Urinary bladder (tissue), 4 donors: ENCODE results near the gene TOGARAM2. TPM values are rescaled to one million over a fixed set of nuclear protein-coding genes. Genes with fewer than 3 reads are reported as not detected.
"Not testable (repeated sequence)": the region's sequence is repeated elsewhere in the genome, so short reads cannot be mapped to it uniquely, and the experiment has no call there.

Source experiments
- DNase-seq: peaks from one replicate; pipeline ENCODE4 v3.0.0-alpha.2; 2015; ENCODE audit errors: extremely low spot score
- H3K27ac ChIP-seq: one replicate; pipeline ENCODE4 v1.5.1; 2013; ENCODE audit warnings: low read depth, mild to moderate bottlenecking, moderate library complexity
- H3K36me3 ChIP-seq: one replicate; pipeline ENCODE4 v1.6.1; 2013; ENCODE audit warnings: mild to moderate bottlenecking, moderate library complexity; ENCODE audit not compliant: insufficient read depth
- H3K4me1 ChIP-seq: one replicate; pipeline ENCODE4 v1.6.1; 2013; ENCODE audit warnings: mild to moderate bottlenecking, moderate library complexity; ENCODE audit not compliant: insufficient read depth
- H3K4me3 ChIP-seq: one replicate; pipeline ENCODE4 v1.5.1; 2013; ENCODE audit warnings: low read depth, low read length
- whole genome bisulfite sequencing: extraction: QIAGEN DNeasy Blood & Tissue Kit; methylation state at CpG from one replicate; pipeline ENCODE4 v1.1.7; 2013; 5-methylcytosine and 5-hydroxymethylcytosine counted together
- polyA plus RNA-seq: library from polyadenylated mRNA; stranded (reverse); fragments of 200-250 nt; gene quantifications from one replicate; pipeline ENCODE4 v1.2.3, GENCODE V29; 2013
- small RNA-seq: library from RNA; depleted of rRNA; stranded (forward); fragments of <200 nt; gene quantifications from one replicate; pipeline ENCODE3, GENCODE V24; 2014
- total RNA-seq: library from RNA; depleted of rRNA; stranded (reverse); fragments of >200 nt; gene quantifications from one replicate; pipeline ENCODE4 v1.2.3, GENCODE V29; 2014
- donor health status: healthy with polysubstance abuse.
- donor health status: healthy.

TOGARAM2 gene
- total and polyA plus RNA-seq, 2 donors, result 0.48 to 1.6 TPM

DNA sequence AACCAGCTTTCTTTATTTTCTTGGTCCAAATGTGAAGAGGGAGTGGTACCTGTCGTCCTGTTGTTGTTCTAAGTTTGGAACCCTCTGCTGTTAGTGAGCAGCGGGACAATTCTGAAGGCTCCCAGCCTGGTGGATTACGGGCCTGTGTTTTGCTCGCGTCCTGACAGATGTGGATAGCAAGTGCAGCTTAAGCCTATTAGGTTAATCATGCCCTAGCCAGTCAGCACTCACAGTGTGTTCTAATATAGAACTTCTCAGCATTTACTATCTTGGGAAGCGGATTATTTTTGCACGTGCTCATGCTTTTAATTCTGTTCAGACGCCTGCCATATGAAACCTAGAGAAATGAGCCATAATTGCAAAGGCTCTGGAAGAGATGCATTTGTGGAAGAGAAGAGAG is 93.3 kb downstream of the TOGARAM2 start, which contains the start of gene PCARE:
TSS of gene PCARE (minus strand) at position 113 of the 400 bp plus-strand sequence. CDS start 262 bp downstream, outside the sequence.
- Histone ChIP-seq H3K4me3 (no peak within 1 kb of the TSS), H3K4me1 (no peaks in the 10 kb centered on the region), H3K36me3 (no peaks in the 10 kb centered on the region), H3K27ac (no peak within 1 kb of the TSS)
- WGBS, result 60% methylated on average over 8 of the region's 8 CpGs
- DNase-seq, result no peak

DNA sequence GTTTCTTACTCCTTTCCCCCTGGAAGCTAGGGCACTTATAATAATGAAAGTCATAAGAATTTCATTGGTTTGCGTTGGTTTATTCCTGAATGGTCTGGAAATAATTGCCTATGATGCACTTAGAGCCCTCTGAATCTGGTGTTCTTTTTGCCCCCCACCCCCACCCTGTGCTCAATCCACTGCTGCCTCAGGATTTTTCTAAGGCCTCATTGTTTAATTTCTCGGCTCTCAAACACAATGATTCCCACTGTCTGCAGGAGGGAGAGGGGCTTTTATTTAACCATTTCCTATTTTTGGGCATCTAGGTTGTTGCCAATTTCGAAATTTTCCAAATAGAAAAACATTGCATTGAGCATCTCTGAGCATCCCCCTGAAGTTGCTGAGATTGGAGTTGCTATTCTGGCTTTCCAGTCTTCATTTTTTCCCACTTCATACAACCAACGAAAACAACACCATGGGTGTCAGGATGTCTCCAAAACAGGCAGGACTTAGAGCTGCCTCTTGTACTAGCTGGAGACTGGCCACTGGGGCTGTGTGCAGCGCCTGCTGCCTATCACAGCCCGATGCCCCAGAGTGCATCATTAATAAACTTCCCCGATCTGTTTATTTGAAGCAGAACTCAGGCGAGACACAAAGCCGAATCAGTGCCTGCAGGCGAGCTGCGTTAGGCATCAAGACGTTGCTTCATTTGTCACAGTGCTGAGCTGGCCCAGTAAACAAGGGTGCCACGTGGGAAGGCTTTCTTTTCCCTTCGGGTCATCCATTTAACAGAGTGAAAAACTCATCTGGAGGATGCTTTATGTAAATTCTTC is 95.0 kb downstream of the TOGARAM2 start:
- WGBS, result 40% methylated on average over 14 of the region's 14 CpGs
- H3K4me3 ChIP-seq, result no peak overlapping the region
- H3K4me1 ChIP-seq, result no peaks in the 10 kb centered on the region
- H3K27ac ChIP-seq, result no peak overlapping the region
- no peaks in the 10 kb centered on the region for H3K36me3 ChIP-seq
- no peak for DNase-seq

GRCh38 chr2:29079887-29080286 is 98.8 kb downstream of the TOGARAM2 start:
- 91% methylated on average over 7 of the region's 7 CpGs for WGBS
- no peak overlapping the region for H3K27ac ChIP-seq
- no peaks in the 10 kb centered on the region for H3K4me1 ChIP-seq
- no peaks in the 10 kb centered on the region for H3K36me3 ChIP-seq
- no peak for DNase-seq
- H3K4me3 ChIP-seq, result no peak overlapping the region

GRCh38 chr2:29080886-29081743 is 100.0 kb downstream of the TOGARAM2 start:
- Histone ChIP-seq H3K4me1 (no peaks in the 10 kb centered on the region), H3K27ac (no peak overlapping the region), H3K36me3 (no peaks in the 10 kb centered on the region), H3K4me3 (no peak overlapping the region)
- WGBS, result 89% methylated on average over 12 of the region's 12 CpGs
- no peak for DNase-seq

DNA sequence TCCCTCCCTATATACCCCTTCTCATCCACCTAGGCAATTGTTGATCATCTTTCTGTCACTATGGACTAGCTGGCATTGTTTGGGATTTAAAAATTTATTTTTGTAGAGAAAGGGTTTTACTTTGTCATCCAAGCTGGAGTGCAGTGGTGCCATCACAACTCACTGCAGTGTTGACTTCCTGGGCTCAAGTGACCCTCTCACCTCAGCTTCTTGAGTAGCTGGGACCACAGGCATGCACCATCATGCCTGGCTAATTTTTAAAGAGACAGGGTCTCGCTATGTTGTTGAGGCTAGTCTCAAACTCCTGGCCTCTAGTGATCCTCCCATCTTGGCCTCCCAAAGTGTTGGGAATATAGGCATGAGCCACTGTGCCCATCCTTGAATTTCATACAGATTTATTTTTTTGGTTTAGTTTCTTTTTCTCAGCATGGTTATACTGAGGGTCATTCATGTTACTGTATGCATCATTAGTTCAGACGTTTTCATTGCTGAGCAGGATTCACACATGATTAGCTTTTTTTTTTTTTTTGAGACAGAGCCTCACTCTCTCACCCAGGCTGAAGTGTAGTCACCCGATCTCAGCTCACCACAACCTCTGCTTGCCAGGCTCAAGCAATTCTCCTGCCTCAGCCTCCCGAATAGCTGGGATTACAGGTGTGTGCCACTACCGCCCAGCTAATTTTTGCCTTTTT is 101.9 kb downstream of the TOGARAM2 start:
- 91% methylated on average over 5 of the region's 5 CpGs for WGBS
- no peak overlapping the region for H3K4me3 ChIP-seq
- no peak for DNase-seq
- no peak overlapping the region for H3K27ac ChIP-seq
- H3K36me3 ChIP-seq, result no peaks in the 10 kb centered on the region
- no peaks in the 10 kb centered on the region for H3K4me1 ChIP-seq

GRCh38 chr2:29084554-29084953 is 103.5 kb downstream of the TOGARAM2 start:
- Histone ChIP-seq H3K36me3 (no peaks in the 10 kb centered on the region), H3K4me3 (no peak overlapping the region), H3K27ac (no peak overlapping the region), H3K4me1 (no peaks in the 10 kb centered on the region)
- no peak for DNase-seq
- WGBS, result 96% methylated on average over 1 of the region's 1 CpG

- H3K4me3 ChIP-seq, DNase-seq, H3K36me3 ChIP-seq, H3K4me1 ChIP-seq, H3K27ac ChIP-seq: not testable (repeated sequence)
- WGBS, result 89% methylated on average over 7 of the region's 7 CpGs
Observed at GRCh38 chr2:29090311-29090710, 109.2 kb downstream of the TOGARAM2 start.

- 93% methylated on average over 8 of the region's 8 CpGs for WGBS
- DNase-seq, result no peak
- Histone ChIP-seq H3K36me3 (no peaks in the 10 kb centered on the region), H3K4me1 (no peaks in the 10 kb centered on the region), H3K4me3 (no peak overlapping the region), H3K27ac (no peak overlapping the region)
Observed at GRCh38 chr2:29096969-29097368, 115.9 kb downstream of the TOGARAM2 start.

GRCh38 chr2:29097569-29097968 is 116.5 kb downstream of the TOGARAM2 start:
- Histone ChIP-seq H3K4me3 (no peak overlapping the region), H3K27ac (no peak overlapping the region), H3K36me3 (no peaks in the 10 kb centered on the region), H3K4me1 (no peaks in the 10 kb centered on the region)
- 77% methylated on average over 6 of the region's 6 CpGs for WGBS
- no peak for DNase-seq

GRCh38 chr2:29100564-29100963 is 119.5 kb downstream of the TOGARAM2 start:
- no peaks in the 10 kb centered on the region for H3K36me3 ChIP-seq
- no peaks in the 10 kb centered on the region for H3K4me1 ChIP-seq
- no peak overlapping the region for H3K4me3 ChIP-seq
- no peak for DNase-seq
- no peak overlapping the region for H3K27ac ChIP-seq
- 90% methylated on average over 1 of the region's 1 CpG for WGBS

Small RNA genes lying within 50 kb of the gene (small RNA-seq; reads per million reads assigned to genes)
- gene RF00019, result not detected

Other genes starting within 250 kb of the TOGARAM2 start
- gene PPP1CB, start 229.5 kb upstream of the TOGARAM2 start, total RNA-seq, result 608 TPM
- 252 TPM for gene PPP1CB, start 229.5 kb upstream of the TOGARAM2 start, polyA plus RNA-seq
- 7.1 TPM for gene SPDYA, start 170.5 kb upstream of the TOGARAM2 start, total RNA-seq
- 0.04 TPM for gene SPDYA, start 170.5 kb upstream of the TOGARAM2 start, polyA plus RNA-seq
- gene TRMT61B, start 111.0 kb upstream of the TOGARAM2 start, total RNA-seq, result 22.6 TPM
- gene TRMT61B, start 111.0 kb upstream of the TOGARAM2 start, polyA plus RNA-seq, result 15.0 TPM
- gene WDR43, start 86.6 kb upstream of the TOGARAM2 start, total RNA-seq, result 57.3 TPM
- 17.7 TPM for gene WDR43, start 86.6 kb upstream of the TOGARAM2 start, polyA plus RNA-seq
- 0.16 TPM for gene PCARE, start 93.2 kb downstream of the TOGARAM2 start, total RNA-seq
- 0.25 TPM for gene PCARE, start 93.2 kb downstream of the TOGARAM2 start, polyA plus RNA-seq
- 58.1 TPM for gene CLIP4, start 134.1 kb downstream of the TOGARAM2 start, total RNA-seq
- 39.8 TPM for gene CLIP4, start 134.1 kb downstream of the TOGARAM2 start, polyA plus RNA-seq